HEK293T (cell line): Measurements from ENCODE around the gene ZNF575.
A peak's percentile ranks its signal among the peaks of the same experiment; 100 is the strongest.

ENCODE experiments used
- CTCF ChIA-PET: fragments of 350-600 bp; formaldehyde crosslinking; extraction: SDS; loops from one replicate; lab custom pipeline; 2021; ENCODE audit warnings: antibody characterized with exemption, inconsistent platforms; lab: Yijun Ruan, JAX
- POLR2A ChIA-PET: fragments of 350-600 bp; formaldehyde crosslinking; extraction: SDS; loops from one replicate; lab custom pipeline; 2020; ENCODE audit warnings: antibody characterized with exemption, inconsistent platforms; lab: Yijun Ruan, JAX
- DNase-seq: peaks from one replicate; pipeline ENCODE4 v3.0.0; 2012; ENCODE audit warnings: mixed read lengths; ENCODE audit errors: extremely low spot score
- ARNT ChIP-seq: fragments of 450-650 bp; IDR thresholded peaks from 2 replicates; pipeline ENCODE4 v1.6.1; 2017; ENCODE audit warnings: mild to moderate bottlenecking
- BHLHE40 ChIP-seq: fragments of 450-650 bp; IDR thresholded peaks from 2 replicates; pipeline ENCODE4 v1.6.1; 2016; ENCODE audit warnings: mild to moderate bottlenecking, moderate library complexity, borderline replicate concordance
- CTBP1 ChIP-seq: fragments of 450-650 bp; IDR thresholded peaks from 2 replicates; pipeline ENCODE4 v1.6.1; 2016; ENCODE audit warnings: borderline replicate concordance
- ELF4 ChIP-seq: fragments of 450-650 bp; IDR thresholded peaks from 2 replicates; pipeline ENCODE4 v1.6.1; 2017; ENCODE audit warnings: antibody characterized with exemption
- FOXA1 ChIP-seq: fragments of 450-650 bp; IDR thresholded peaks from 2 replicates; pipeline ENCODE4 v1.6.1; 2016; ENCODE audit warnings: mild to moderate bottlenecking
- FOXK2 ChIP-seq: fragments of 450-650 bp; IDR thresholded peaks from 2 replicates; pipeline ENCODE4 v1.6.1; 2016; ENCODE audit warnings: mild to moderate bottlenecking
- FOXM1 ChIP-seq: fragments of 450-650 bp; IDR thresholded peaks from 2 replicates; pipeline ENCODE4 v1.6.1; 2017; ENCODE audit warnings: mild to moderate bottlenecking, borderline replicate concordance
- HDGF ChIP-seq: fragments of 450-650 bp; IDR thresholded peaks from 2 replicates; pipeline ENCODE4 v1.6.1; 2017; ENCODE audit warnings: antibody characterized with exemption, borderline replicate concordance
- L3MBTL2 ChIP-seq: fragments of 450-650 bp; conservative IDR thresholded peaks from 2 replicates; pipeline ENCODE4 v1.6.1; 2016; ENCODE audit warnings: mild to moderate bottlenecking
- LEF1 ChIP-seq: fragments of 450-650 bp; IDR thresholded peaks from 2 replicates; pipeline ENCODE4 v1.6.1; 2017; ENCODE audit warnings: mild to moderate bottlenecking, borderline replicate concordance
- NFRKB ChIP-seq: fragments of 450-650 bp; IDR thresholded peaks from 2 replicates; pipeline ENCODE4 v1.6.1; 2016; ENCODE audit warnings: mild to moderate bottlenecking, moderate library complexity
- SP1 ChIP-seq: fragments of 450-650 bp; IDR thresholded peaks from 2 replicates; pipeline ENCODE4 v1.6.1; 2017
- SUZ12 ChIP-seq: fragments of 450-650 bp; IDR thresholded peaks from 2 replicates; pipeline ENCODE4 v1.6.1; 2016; ENCODE audit warnings: mild to moderate bottlenecking
- TARDBP ChIP-seq: fragments of 450-650 bp; IDR thresholded peaks from 2 replicates; pipeline ENCODE4 v1.6.1; 2016
- ZNF384 ChIP-seq: fragments of 450-650 bp; IDR thresholded peaks from 2 replicates; pipeline ENCODE4 v1.6.1; 2016
- TF ChIP-seq, protein P1 (sequence below): fragments of 450-650 bp; IDR thresholded peaks from 2 replicates; pipeline ENCODE4 v1.6.1; 2016

Gene ZNF575

DNA sequence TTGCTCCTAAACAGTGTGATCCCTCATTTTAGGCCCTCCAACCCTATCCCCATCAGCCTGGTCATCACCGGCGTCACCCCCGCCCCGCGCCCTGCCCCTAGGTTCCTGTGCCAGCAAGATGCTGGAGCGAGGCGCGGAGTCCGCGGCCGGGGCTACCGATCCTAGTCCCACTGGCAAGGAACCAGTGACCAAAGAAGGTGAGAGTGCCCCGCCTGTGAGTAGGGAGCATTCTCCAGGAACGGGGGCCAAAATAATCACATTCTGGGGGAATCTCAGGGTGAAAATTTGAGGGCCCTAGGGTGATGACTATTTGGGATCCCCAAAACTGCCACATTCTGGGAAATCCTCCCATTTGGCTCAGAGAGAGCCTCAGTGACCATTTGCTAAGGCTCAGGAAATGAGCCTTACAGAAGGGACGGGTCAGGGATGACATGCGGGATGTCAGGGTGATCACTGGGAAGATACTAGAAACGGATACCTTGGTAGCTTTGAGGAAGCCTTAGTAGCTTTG, 1.4 kb downstream of the ZNF575 start:
- POLR2A ChIA-PET = interaction anchor here (1.2 to 1.3 kb wide), 2 partner anchors 14 to 62 kb away, joined by 5 to 8 read pairs; partner anchors contain the start of genes IRGQ and ZNF576
- no peak for DNase-seq
- CTCF ChIA-PET = interaction anchor here (1.6 to 1.9 kb wide), 2 partner anchors 21 to 108 kb away, joined by 4 to 7 read pairs; no protein-coding TSS in a partner anchor
- TF ChIP-seq SP1 (no peak), HDGF (no peak), FOXA1 (no peak), NFRKB (no peak), ZNF384 (no peak), CTBP1 (no peak), FOXK2 (no peak), ARNT (no peak)

DNA sequence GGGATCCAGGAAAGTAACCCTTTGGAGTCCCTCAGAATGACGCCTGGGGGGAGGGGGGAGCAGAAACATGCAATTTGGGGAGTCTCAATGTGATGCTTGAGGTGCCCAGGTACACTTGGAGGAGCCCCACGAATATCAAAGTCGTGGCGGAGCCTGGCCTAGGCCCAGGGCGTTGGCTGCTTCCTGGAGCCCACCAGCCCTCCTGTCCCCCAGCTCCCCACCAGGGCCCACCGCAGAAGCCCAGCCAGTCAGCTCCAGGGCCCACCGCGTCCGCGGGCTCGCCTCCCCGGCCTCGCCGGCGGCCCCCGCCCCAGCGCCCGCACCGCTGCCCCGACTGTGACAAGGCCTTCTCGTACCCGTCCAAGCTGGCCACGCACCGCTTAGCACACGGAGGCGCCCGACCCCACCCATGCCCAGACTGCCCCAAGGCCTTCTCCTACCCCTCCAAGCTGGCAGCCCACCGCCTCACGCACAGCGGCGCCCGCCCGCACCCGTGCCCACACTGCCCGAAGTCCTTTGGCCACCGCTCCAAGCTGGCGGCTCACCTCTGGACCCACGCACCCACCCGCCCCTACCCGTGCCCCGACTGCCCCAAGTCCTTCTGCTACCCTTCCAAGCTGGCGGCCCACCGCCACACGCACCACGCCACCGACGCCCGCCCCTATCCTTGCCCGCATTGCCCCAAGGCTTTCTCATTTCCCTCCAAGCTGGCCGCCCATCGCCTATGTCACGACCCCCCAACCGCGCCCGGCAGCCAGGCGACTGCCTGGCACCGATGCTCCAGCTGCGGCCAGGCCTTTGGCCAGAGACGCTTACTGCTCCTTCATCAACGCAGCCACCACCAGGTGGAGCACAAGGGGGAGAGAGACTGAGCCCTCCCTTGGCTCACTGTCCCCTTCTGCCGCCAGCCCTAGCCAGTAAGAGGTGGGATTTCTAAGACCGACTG, 2.1 kb downstream of the ZNF575 start:
- CTCF ChIA-PET = interaction anchor here (0.5 to 1.9 kb wide), 5 partner anchors 16 to 109 kb away, joined by 3 to 6 read pairs (median 4); partner anchors contain the start of genes PHLDB3 and XRCC1
- DNase-seq = peak; percentile 49
- TF ChIP-seq ARNT (no peak), FOXK2 (no peak)
- POLR2A ChIA-PET = no interaction called here

DNA sequence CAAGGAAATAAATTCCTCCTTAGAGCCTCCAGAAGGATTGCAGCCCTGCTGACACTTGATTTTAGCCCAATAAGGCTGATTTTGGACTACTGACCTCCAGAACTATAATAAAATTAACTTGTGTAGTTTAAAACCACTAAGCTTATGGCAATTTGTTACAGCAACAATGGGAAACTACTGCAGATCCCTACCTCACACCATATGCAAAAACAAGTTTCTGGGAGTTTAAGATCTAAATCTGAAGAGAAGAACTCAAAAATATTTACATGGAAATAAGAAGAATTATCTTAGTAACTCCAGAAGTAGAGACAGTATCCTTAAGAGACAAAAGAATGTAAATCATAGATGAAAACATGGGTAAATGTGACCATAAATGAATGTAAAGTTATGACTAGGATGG, 5.9 kb downstream of the ZNF575 start:
- ChIA-PET POLR2A (no interaction called here), CTCF (no interaction called here)
- TF ChIP-seq CTBP1 (no peak), ELF4 (no peak), SP1 (no peak), ARNT (no peak), FOXM1 (no peak)
- TF ChIP-seq, protein P1, sequence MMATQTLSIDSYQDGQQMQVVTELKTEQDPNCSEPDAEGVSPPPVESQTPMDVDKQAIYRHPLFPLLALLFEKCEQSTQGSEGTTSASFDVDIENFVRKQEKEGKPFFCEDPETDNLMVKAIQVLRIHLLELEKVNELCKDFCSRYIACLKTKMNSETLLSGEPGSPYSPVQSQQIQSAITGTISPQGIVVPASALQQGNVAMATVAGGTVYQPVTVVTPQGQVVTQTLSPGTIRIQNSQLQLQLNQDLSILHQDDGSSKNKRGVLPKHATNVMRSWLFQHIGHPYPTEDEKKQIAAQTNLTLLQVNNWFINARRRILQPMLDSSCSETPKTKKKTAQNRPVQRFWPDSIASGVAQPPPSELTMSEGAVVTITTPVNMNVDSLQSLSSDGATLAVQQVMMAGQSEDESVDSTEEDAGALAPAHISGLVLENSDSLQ = no peak
- DNase-seq = no peak

DNA sequence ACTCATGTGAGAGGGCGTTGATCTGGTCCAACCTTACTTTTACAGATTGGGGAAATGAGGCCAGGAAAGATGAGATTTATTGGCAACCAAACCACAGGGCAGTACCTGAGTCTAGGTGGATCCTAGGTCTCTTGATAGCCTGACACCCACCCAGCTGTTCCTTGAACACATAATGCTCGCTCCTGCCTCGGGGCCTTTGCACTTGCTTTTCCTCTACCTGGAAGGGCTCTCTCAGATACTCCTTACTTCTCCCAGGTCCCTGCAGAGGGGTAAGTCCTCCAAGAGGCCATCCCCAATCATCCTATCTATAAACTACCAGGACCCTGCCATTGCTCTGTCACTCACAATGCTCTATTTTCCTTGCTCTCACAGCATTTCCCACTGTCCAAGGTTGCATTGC, 7.4 kb downstream of the ZNF575 start:
- no peak for TF ChIP-seq BHLHE40
- TF ChIP-seq NFRKB = no peak
- TF ChIP-seq SP1 = no peak
- TF ChIP-seq, protein P1 = no peak
- no peak for TF ChIP-seq ELF4
- no peak for TF ChIP-seq HDGF
- TF ChIP-seq ARNT = no peak
- POLR2A ChIA-PET = no interaction called here
- DNase-seq = no peak
- CTCF ChIA-PET = no interaction called here

DNA sequence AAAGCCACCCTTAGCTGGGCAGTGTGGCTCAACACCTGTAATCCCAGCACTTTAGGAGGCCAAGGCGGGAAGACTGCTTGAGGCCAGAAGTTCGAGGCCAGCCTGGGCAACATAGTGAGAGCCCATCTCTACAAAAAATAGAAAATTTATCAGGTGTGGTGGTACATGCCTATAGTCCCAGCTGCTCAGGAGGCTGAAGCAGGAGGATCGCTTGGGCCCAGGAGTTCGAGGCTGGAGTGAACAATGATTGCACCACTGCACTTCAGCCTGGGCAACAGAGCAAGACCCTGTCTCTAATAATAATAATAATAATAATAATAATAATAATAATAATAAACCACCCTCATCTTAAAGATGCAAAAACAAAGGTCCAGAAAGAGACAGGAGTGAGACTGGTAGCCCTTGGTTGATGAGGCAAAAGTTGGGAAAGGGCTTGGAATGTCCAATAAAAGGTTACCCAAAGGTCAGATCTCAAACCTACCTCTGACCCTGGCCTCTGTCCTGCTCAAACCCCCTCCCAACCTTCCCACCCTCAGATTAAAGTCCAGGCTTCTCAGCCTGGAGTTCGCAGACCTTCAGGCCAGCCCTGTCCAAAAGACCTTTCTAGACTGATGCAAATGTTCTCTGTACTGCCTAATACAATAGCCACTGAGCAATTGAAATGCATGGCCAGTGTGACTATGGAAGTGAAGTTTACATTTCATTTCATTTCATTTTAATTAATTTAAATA, 9.1 kb downstream of the ZNF575 start:
- DNase-seq = no peak
- POLR2A ChIA-PET = no interaction called here
- no peak for TF ChIP-seq ZNF384
- TF ChIP-seq FOXK2 = no peak
- no peak for TF ChIP-seq FOXM1
- TF ChIP-seq BHLHE40 = no peak
- TF ChIP-seq SP1 = no peak
- no peak for TF ChIP-seq HDGF
- TF ChIP-seq LEF1 = no peak
- CTCF ChIA-PET = no interaction called here

DNA sequence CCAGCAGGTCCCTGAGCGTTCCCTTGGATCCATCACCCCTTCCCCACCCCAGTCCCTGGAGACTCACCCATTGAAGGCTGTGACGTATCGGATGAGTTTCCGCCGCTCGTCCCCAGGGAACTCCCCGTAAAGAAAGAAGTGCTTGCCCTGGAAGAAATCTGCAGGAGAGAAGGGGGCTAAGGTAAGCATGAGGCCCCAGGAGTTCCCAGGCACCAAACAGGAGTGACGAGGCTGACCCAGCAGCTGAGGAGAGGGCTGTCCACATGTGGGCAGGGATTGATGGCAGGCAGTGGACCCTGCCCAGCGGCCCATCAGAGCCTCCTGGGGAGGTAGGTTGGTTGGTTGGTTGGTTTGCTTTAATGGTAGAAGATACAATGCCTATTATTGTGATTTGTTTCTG, 11.1 kb downstream of the ZNF575 start:
- no peak for DNase-seq
- POLR2A ChIA-PET = no interaction called here
- no peak for TF ChIP-seq FOXM1
- TF ChIP-seq ELF4 = no peak
- no peak for TF ChIP-seq SP1
- TF ChIP-seq LEF1 = no peak
- TF ChIP-seq ZNF384 = no peak
- TF ChIP-seq BHLHE40 = no peak
- no peak for TF ChIP-seq SUZ12
- TF ChIP-seq L3MBTL2 = no peak
- TF ChIP-seq FOXK2 = no peak
- no peak for TF ChIP-seq CTBP1
- TF ChIP-seq, protein P1 = no peak
- TF ChIP-seq NFRKB = no peak
- no peak for TF ChIP-seq ARNT
- TF ChIP-seq HDGF = no peak
- no peak for TF ChIP-seq TARDBP
- CTCF ChIA-PET = no interaction called here
